GM18907 (cell line): ENCODE data around the gene GADD45A.
"Not testable (repeated sequence)": the region's sequence is repeated elsewhere in the genome, so short reads cannot be mapped to it uniquely, and the experiment has no call there.

Experiments
- ATAC-seq: cut with Tn5 transposase; IDR thresholded peaks from one replicate; pipeline ENCODE4 v1.9.1; 2021; ENCODE audit warnings: mild to moderate bottlenecking, moderate library complexity; ENCODE audit not compliant: unreplicated experiment

Gene GADD45A

DNA sequence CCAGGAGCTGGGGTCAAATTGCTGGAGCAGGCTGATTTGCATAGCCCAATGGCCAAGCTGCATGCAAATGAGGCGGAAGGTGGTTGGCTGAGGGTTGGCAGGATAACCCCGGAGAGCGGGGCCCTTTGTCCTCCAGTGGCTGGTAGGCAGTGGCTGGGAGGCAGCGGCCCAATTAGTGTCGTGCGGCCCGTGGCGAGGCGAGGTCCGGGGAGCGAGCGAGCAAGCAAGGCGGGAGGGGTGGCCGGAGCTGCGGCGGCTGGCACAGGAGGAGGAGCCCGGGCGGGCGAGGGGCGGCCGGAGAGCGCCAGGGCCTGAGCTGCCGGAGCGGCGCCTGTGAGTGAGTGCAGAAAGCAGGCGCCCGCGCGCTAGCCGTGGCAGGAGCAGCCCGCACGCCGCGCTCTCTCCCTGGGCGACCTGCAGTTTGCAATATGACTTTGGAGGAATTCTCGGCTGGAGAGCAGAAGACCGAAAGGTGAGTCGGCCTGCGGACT, at the start of gene GADD45A:
Gene GADD45A (plus strand): TSS at position 135 of the 491 bp plus-strand sequence. CDS start 294 bp downstream, at position 429.
- peak; percentile 93 for ATAC-seq

DNA sequence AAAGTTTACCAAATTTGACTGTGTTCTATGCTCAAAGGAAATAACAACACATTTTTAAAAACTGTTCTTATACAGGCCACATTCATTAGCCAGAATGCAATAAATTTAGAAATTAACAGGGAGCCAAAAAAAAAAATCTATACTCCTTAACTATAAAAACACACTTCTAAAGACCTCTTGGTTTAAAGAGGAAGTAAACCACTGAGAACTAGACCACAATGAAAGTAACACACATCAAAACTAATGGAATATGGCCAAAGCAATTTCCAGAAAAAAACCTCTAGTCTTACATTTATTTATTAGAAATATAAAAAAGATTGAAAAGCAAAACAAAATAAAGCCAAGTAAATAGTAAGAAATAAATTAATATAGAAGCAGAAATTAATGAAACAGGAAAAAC, 48.9 kb upstream of the GADD45A start:
- no peak for ATAC-seq

DNA sequence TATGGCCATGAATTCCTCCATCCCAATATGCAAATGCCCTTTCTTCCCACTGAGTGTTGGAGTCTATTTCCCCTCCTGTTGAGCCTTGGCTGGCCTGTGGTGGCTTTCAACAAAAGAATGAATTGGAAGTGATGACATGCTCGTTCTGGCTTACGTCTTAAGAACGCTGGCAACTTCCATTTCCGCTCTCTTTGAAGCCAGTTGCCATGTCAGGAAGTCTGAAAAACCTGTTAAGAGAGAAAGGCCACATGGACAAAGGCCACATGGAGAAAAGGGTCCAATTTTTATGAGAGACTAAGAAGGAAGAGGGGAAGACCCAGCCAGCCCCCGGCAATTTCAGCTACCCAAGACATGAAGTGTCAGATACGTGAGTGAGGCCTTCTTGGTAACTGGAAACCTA, 45.6 kb upstream of the GADD45A start:
- ATAC-seq, result no peak

GRCh38 chr1:67642629-67643028, 42.4 kb upstream of the GADD45A start:
- no peak for ATAC-seq

- no peak for ATAC-seq
These were observed 40.4 kb upstream of the GADD45A start for GRCh38 chr1:67644566-67644965.

DNA sequence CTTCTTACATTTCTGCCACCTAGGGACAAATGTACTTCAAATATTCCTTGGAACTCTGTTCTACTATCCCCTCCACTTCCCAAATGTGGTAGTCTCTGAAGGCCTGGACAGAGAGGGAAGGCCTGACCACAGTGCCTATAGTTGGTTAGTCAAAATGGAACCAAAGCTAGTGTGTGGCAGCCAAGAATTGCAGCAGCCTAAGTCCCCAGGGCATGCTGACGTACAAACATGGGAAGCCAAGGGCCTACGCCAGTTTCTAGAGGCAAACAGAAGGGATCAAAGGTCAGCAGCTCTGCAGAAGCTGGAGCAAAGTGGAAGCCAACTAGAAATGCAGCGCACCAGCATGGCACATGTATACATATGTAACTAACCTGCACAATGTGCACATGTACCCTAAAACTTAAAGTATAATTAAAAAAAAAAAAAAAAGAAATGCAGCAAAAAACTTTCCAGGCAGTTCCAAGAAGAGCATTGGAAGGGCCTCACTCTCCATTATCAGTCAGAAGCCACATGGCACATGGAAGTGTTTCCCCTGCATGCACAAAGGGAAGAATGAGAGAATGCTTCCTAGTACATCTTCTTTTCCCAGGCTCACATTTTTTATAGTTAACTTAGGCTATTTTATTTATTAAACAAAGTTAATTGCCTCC, 39.4 kb upstream of the GADD45A start:
- ATAC-seq, result no peak

DNA sequence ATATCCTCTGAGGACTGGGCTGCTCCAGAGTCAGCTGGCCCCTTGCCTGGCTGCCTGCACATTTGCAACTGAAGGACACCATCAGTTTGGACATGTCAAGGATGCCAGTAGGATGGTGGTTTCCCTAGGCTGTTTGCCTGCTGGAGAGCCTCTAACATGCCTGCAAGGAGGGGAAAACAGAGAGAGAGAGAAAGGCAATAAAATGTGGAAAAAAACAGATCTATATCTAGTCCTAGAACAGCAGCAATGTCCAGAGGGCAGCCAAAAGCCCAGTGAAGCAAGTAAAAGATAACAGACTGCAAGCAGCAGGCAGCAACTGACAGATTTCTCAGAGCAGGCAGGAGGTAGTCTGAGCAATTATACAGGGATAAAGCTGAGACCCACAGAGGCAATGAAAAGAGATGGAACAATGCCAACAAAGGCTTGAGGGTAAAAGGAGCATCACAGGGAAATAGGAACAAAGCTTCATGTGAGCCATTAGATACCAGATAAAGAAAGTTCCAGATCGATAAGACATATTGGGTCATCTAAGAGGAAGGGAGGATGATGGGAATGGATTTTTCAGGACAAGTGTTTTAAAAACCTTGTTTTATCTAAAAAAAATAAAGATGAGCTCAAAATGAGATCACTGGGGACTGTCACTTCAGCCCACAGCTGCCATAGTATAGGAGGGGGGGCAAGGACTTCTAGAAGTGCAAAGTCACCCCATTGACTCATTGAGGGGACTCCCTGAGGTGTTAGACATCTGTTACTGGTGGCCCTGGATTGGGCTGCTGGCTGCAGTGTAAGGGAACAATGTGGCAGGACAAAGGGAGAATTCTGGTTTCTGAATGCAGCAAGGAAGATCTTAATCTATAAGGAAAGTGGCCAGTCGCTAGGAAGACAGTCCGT, 38.6 kb upstream of the GADD45A start:
- no peak for ATAC-seq

DNA sequence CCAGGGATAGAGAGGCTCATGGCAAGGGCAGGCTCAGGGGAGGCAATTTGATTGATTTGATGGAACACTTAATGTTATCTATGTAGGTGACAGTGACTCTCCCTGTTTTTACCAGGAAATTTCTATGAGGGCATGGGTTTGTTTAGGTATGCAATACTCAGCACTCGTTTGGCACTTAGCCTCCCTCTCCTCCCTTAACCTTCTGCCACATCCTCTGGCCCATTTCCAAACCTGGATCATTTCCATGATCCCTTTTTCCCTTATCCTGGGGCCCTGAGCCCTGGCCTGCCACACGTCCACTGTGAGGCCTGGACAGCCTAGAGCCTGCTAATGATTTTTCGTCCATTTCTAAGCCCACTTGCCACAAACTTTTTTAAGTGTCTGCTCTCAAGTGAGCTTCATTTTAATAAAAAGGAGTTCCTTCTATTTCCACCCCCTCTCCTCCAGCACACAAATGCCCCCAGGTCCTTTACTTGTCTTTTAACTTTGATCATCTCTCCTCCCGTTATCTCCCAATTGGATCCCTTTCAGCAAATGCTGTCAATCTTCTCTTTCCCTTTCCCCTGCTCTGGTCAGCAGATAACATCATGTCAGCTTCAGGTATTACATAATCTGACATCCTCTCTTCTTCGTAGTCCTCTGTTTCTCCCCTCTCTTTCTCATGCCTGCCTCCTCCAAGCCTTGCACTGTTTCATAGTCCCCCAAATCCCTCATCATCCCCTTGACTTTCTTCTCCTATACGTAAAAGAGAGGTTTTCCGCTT, 37.8 kb upstream of the GADD45A start:
- no peak for ATAC-seq

- no peak for ATAC-seq
These were observed 37.1 kb upstream of the GADD45A start for GRCh38 chr1:67647814-67648358.

DNA sequence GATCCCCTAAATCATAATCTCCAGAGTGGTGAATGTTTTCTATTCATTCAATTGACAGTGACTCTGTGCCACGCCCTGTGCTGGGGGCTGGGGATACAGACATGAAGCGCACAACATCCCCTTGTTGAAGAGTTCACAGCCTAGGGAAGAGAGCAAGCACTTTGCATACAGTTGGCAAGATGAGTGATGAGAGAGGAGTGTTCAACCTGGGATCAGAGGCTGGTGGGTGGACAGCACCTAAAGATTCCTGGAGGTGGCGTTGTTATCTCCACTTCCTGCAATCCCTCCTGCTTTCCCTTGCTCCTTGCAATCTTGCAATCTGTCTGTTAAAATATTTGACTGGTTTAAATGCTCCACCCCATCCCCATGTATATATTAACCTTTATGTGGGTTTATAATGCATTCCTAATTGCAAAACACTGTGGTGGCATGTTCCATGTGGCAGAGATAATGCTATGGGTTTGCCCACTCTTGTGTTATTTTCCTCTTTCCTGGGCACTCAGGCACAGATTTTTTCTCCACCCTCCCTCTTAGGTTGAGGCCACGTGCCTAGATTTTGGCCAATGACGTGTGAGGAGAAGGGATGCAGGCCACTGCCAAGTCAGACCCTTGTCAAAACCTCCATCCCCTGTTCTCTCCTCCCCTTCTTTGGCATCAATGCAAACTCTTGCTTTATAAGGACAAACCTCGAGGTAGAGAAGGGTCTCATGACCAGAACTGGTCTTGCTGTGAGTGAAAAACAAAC, 36.2 kb upstream of the GADD45A start:
- no peak for ATAC-seq

DNA sequence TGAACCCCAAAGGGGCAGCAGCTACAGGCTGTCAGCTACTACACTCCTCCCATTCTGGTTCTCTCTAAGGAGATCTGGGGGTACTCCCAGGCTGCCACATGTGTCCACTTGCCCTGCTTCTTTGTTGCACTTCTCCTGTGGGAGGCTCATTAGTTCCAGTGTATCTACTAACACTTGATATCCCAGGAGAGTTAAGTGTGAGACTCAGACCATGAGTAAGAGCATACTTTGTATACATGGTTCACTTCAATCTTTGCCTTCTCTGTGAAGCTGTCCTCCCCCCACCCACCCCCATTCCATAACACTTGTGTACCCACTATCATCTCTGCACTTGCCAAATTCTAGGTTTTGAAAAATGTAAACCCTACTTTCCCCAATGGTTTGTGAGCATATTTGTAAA, 34.9 kb upstream of the GADD45A start:
- ATAC-seq, result no peak

DNA sequence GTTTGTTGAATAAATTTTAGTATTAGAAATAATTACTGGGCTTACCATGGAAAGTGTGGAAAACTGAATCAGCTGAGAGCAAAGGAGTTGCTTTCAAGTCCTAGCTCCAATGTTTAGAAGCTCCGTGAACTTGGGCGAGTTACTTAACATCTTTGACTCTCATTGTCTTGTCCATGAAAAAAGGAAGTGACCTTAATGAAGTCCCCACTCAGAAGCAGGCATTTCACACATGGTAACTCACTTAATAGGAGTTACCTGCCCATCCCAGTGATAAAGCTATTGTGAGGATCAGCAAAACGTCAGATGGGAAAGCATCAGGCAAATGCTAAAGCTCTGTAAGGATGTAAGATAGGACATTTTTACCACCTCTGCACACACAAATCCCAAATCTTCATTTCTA, 34.0 kb upstream of the GADD45A start:
- ATAC-seq, result no peak

DNA sequence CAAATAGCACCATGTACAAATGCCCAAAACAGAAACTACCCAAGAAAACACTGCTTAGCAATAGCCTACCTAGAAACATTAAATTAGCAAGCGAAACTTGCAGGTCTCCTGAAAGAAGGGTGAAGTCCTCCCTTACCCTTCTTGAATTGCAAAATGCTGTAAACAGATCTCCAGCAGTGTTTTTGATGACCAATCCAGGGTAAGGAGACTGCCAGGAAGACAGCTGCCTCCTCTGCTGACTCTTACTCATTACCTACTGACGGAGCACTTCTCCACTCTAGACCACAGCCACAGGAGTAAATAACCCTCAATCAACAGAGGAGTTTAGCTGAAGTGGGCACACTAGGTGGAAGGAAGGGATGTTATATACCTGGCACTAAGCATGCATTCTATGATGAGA, 32.2 kb upstream of the GADD45A start:
- ATAC-seq, result peak; percentile 51

- ATAC-seq, result no peak
These were observed 31.7 kb upstream of the GADD45A start for GRCh38 chr1:67653304-67653703.

GRCh38 chr1:67655581-67655980, 29.4 kb upstream of the GADD45A start:
- no peak for ATAC-seq

- not testable (repeated sequence) for ATAC-seq
These were observed 27.8 kb upstream of the GADD45A start for GRCh38 chr1:67657152-67657551.

- ATAC-seq, result no peak
These were observed 25.8 kb upstream of the GADD45A start for GRCh38 chr1:67659229-67659628.

- no peak for ATAC-seq
These were observed 22.1 kb upstream of the GADD45A start for GRCh38 chr1:67662884-67663283.

DNA sequence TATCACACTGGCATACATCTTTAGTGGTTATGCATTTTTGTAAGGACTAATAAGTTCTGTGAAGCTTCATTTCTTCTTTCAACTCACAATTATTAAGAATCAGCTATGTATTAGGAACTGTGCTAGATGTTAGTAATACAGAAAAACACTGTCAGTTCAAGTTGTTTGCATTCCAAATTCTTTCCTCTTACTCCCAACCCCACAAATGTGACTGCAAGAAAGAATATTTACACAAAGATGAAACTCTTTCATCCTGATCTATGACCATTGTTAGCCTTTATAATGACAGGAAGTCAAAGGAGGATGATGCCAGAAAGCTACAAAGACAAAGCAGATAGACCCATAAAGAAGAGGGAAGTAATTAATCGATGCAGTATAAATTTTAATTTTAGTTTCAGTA, 21.0 kb upstream of the GADD45A start:
- ATAC-seq, result no peak

DNA sequence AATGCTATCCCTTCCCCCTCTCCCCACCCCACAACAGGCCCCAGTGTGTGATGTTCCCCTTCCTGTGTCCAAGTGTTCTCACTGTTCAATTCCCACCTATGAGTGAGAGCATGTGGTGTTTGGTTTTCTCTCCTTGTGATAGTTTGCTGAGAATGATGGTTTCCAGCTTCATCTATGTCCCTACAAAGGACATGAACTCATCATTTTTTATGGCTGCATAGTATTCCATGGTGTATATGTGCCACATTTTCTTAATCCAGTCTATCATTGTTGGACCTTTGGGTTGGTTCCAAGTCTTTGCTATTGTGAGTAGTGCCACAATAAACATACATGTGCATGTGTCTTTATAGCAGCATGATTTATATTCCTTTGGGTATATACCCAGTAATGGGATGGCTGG, 19.7 kb upstream of the GADD45A start:
- not testable (repeated sequence) for ATAC-seq
